Endothelial cell of umbilical vein (primary cell): ENCODE data around the gene SURF1.

ENCODE experiments used
- CTCF ChIP-seq, 2 donors: IDR thresholded peaks; 1 replicate in 1 of 2; 2 replicates in 1 of 2; pipeline ENCODE4 v1.5.1; 2011; ENCODE audit warnings: low read length in 2 of 2, mild to moderate bottlenecking in 2 of 2, moderate library complexity in 2 of 2, control low read depth in 1 of 2, inconsistent platforms in 1 of 2, low read depth in 1 of 2; ENCODE audit not compliant: insufficient read depth in 1 of 2; ENCODE audit errors: extremely low read depth in 1 of 2
- EZH2 ChIP-seq: IDR thresholded peaks from 2 replicates; pipeline ENCODE4 v1.6.1; 2012; ENCODE audit warnings: borderline replicate concordance, low read depth, mild to moderate bottlenecking, moderate library complexity, low read length, inconsistent platforms; ENCODE audit not compliant: severe bottlenecking
- JUN ChIP-seq: IDR thresholded peaks from 2 replicates; pipeline ENCODE4 v1.6.1; 2011; ENCODE audit warnings: borderline replicate concordance, low read depth; ENCODE audit not compliant: insufficient read length, insufficient read depth
- MAX ChIP-seq: IDR thresholded peaks from 2 replicates; pipeline ENCODE4 v1.6.1; 2011; ENCODE audit not compliant: insufficient read depth, insufficient read length
- MYC ChIP-seq: IDR thresholded peaks from one replicate; pipeline ENCODE4 v1.6.1; 2011; ENCODE audit warnings: mild to moderate bottlenecking, low read depth, low read length
- POLR2A ChIP-seq: IDR thresholded peaks from 2 replicates; pipeline ENCODE4 v1.6.1; 2012; ENCODE audit warnings: low read depth, mild to moderate bottlenecking, control low read depth, low read length
- POLR2AphosphoS5 ChIP-seq: IDR thresholded peaks from 2 replicates; pipeline ENCODE4 v1.6.1; 2012; ENCODE audit warnings: low read depth, mild to moderate bottlenecking, control low read depth, low read length, moderate library complexity; ENCODE audit not compliant: insufficient read depth

- no peak for TF ChIP-seq MAX
- TF ChIP-seq CTCF (IDR thresholded peaks at IDR 0.05; ENCODE audit: extremely low read depth in 1 of 2, insufficient read depth in 1 of 2, low read depth in 1 of 2, low read length in 2 of 2), result no peak
- no peak for TF ChIP-seq POLR2A
- TF ChIP-seq EZH2, result no peak
- no peak for TF ChIP-seq POLR2AphosphoS5
- no peak for TF ChIP-seq MYC
- no peak for TF ChIP-seq JUN
Measured at GRCh38 chr9:133380734-133381133, 24.4 kb upstream of the SURF1 start.
